Right ventricle myocardium inferior (tissue), 1 donor: Measurements from ENCODE around the gene RAMP3. TPM values are rescaled to one million over a fixed set of nuclear protein-coding genes. Genes with fewer than 3 reads are reported as not detected.
"Not testable (repeated sequence)": the region's sequence is repeated elsewhere in the genome, so short reads cannot be mapped to it uniquely, and the experiment has no call there.

ENCODE experiments used
- ATAC-seq: fragments of 200-7000 bp; cut with Tn5 transposase; one replicate; pipeline ENCODE4 v1.9.1; 2020; ENCODE audit warnings: mild to moderate bottlenecking, moderate library complexity
- DNase-seq: peaks from one replicate; pipeline ENCODE4 v3.0.0; 2021; ENCODE audit errors: missing footprints
- intact Hi-C: fragments of 100-400 bp; cut with DNase I; formaldehyde crosslinking; loops from one replicate; pipeline ENCODE4 v1.11.0; 2022
- total RNA-seq: library from RNA; stranded (reverse); fragmentation: NEBNext Ultra II Directional; extraction: Animal tissue kit (Norgen Biotek cat#: 25700); gene quantifications from one replicate; pipeline ENCODE4 v1.2.1, GENCODE V29; 2021
- donor health status: DM: no; HTN: yes; CAD: no; lungs with severe emphysema.

Gene RAMP3
- total RNA-seq, 1 donor from 2014 or later, result 33.8 TPM

DNA sequence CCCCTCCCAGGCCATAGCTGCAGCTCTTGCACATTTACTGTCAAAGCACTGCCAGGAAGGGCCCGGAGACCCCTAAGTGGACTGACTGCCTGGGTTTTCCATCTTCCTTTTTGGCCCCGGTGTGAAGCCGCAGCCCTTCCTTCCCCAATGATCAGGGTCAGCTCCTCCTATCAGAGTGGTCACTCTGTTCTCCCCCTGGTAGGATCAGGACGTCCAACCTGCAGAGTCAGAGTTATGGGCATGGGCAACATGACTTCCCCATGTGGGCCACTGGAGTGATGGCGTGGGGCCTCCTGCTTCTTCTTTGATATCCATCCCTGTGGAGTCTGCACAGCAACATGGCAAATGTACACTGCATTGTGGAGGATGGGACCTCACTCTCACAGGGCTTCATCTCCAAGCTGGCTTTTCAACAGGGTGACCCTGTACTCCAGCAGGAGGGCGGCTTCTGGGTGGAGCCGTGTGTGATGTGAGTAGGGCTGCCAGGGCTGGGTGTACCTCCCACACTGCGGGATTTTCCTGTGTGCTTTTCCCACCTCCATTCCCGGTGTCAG is 6.4 kb upstream of the RAMP3 start:
- intact Hi-C loops, result no loop called here
- no peak for DNase-seq
- no peak for ATAC-seq

DNA sequence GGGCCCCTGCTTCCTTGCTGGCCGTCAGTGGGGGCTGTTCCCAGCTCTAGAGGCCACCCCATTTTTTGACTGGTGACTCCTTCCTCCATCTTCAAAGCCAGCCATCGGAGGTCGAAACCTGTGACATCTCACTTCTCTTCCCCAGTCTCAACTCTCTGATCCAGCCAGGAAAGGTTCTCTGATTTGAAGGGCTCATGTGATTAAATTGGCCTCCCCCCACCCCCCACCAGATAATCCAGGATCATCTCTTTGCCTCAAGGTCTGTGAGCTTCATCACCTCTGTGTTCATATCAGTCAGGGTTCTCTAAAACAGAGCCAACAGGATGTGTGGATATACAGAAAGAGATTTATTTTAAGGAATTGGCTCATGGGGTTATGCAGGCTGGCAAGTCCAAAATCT is 5.6 kb upstream of the RAMP3 start:
- DNase-seq (no peak), ATAC-seq (no peak)
- intact Hi-C loops, result no loop called here

DNA sequence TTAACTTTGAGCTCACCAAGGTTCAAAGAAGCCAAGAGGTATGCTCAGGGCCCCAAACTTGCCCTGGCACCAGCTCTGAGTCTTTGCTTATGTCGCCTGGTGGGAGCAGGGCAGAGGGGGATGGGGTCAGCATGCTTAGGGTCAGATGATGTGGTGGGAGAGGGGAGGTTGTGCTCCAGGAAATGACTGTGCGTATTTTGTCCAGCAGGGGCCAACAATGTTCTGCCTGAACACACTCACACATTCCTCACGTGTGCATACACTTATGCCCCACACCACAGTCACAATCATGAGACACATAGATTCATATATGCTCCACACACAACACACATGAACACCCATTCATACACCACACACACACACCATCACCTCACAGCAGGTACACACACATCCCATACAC is 4.4 kb upstream of the RAMP3 start:
- intact Hi-C loops, result no loop called here
- DNase-seq (no peak), ATAC-seq (no peak)

DNA sequence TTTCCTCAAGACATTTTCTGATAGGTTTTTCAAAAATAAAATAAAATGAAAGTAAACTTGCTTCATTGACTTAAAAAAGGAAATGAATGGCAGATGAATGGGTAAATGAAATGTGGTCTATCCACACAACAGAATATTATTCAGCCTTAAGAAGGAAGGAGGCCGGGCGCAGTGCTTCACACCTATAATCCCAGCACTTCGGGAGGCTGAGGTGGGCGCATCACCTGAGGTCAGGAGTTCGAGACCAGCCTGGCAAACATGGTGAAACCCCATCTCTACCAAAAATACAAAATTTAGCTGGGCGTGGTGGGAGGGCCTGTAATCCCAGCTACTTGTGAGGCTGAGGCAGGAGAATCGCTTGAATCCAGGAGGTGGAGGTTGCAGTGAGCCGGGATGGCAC is 3.7 kb upstream of the RAMP3 start:
- ATAC-seq, result not testable (repeated sequence)

GRCh38 chr7:45155357-45155900 is 2.2 kb upstream of the RAMP3 start:
- intact Hi-C loops, result loop anchor here (2.0 kb wide), 1 partner anchor 699 kb away; no protein-coding TSS in a partner anchor
- DNase-seq, result no peak
- ATAC-seq, result no peak

More for the DNA sequence above, 3.7 kb upstream of the RAMP3 start:
- intact Hi-C loops, result loop anchor here (2.0 kb wide), 1 partner anchor 701 kb away; no protein-coding TSS in a partner anchor
- DNase-seq, result not testable (repeated sequence)

DNA sequence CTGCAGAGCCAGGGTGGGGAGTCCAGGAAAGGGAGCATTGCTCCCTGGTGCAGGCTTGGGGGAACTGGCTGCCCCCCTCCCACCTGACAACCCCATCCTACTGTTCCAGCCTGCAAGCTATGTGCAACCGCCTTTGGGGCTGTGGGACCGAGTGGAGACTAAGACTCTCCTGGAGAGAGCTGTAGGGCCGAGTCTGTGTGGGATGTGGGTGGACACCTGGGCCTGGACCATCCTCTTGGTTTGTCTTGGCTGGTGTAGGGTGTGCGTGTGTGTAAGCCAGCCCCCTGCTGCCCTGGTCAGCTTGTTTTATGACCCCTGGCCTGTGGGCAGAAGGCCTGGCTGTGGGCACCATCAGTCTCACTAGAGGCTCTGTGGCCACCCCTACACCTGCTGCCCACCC is 1.6 kb upstream of the RAMP3 start:
- ATAC-seq, result no peak
- DNase-seq, result no peak
- intact Hi-C loops, result loop anchor here (1.0 to 2.0 kb wide), 2 partner anchors 103 to 699 kb away; no protein-coding TSS in a partner anchor

DNA sequence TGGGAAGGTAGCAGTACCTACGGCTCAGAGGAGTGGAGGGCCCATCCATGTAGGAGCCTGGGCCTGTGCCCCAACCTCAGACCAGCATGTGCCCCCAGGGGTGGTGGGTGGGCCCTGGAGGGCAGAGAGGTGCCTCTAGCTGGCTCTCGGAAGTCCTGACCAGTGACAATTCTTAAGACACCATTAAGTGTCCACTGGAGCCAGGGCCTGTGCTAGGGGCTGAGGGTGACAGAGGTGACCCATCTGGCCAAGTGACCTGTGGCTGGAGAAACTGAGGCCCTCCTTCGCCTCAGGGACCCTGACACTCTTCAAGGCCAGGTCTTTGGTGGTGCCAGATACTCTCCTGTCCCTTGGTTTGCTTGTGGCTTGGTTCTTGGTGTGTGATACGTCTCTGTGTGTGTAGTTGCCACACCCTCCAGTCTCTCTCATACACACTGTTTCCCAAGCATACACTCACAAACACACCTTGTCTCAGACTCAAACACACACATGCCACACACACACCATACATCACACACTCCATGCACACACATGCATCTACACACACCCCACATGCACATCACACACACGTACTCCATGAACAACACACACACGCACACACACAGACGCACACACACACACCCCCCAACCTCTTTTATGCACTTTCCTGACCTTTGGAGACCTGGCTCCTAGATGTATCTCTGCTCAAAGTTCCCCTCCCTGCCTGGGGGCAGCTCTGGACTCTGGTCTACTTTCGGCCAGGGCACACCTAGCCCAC is 897 bp upstream of the RAMP3 start:
- DNase-seq (no peak), ATAC-seq (no peak)
- intact Hi-C loops, result loop anchor here (1.0 kb wide), 1 partner anchor 103 kb away; no protein-coding TSS in a partner anchor

GRCh38 chr7:45157286-45157652 is 322 bp upstream of the RAMP3 start:
- intact Hi-C loops, result no loop called here
- no peak for DNase-seq
- ATAC-seq, result no peak

- ATAC-seq (no peak), DNase-seq (no peak)
- intact Hi-C loops, result loop anchor here (2.0 kb wide), 1 partner anchor 52 kb away; no protein-coding TSS in a partner anchor
These were observed 880 bp downstream of the RAMP3 start for GRCh38 chr7:45158471-45158870.

DNA sequence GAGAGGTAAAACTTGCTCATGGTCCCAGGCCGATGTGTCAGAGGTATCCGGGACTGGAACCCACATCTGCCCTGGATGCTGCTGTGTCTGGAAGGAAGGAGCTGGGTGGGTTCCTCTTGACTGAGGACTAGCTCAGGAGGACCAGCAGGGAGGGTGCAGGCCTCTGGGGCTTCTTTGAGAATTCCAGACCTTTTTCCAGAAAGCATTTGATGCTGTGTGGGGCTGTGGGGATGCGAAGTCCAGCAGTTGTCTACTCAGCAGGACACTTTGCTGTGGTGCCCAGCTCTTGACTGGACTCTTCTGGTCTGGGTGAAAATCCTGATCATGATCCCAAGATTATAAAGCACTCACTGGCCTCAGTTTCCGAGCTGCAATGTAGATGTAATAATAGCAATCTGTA is 1.7 kb downstream of the RAMP3 start:
- ATAC-seq (no peak), DNase-seq (no peak)
- intact Hi-C loops, result loop anchor here (2.0 kb wide), 1 partner anchor 52 kb away; no protein-coding TSS in a partner anchor

GRCh38 chr7:45160417-45160881 is 2.9 kb downstream of the RAMP3 start:
- intact Hi-C loops, result no loop called here
- DNase-seq (no peak), ATAC-seq (no peak)

- DNase-seq (no peak), ATAC-seq (no peak)
- intact Hi-C loops, result no loop called here
These were observed 3.5 kb downstream of the RAMP3 start for GRCh38 chr7:45161138-45161537.

GRCh38 chr7:45161842-45162241 is 4.3 kb downstream of the RAMP3 start:
- intact Hi-C loops, result no loop called here
- DNase-seq, result no peak

GRCh38 chr7:45162311-45162845 is 4.8 kb downstream of the RAMP3 start:
- intact Hi-C loops, result no loop called here
- ATAC-seq, result no peak
- no peak for DNase-seq

More at GRCh38 chr7:45161842-45162241, 4.3 kb downstream of the RAMP3 start:
- no peak for ATAC-seq

DNA sequence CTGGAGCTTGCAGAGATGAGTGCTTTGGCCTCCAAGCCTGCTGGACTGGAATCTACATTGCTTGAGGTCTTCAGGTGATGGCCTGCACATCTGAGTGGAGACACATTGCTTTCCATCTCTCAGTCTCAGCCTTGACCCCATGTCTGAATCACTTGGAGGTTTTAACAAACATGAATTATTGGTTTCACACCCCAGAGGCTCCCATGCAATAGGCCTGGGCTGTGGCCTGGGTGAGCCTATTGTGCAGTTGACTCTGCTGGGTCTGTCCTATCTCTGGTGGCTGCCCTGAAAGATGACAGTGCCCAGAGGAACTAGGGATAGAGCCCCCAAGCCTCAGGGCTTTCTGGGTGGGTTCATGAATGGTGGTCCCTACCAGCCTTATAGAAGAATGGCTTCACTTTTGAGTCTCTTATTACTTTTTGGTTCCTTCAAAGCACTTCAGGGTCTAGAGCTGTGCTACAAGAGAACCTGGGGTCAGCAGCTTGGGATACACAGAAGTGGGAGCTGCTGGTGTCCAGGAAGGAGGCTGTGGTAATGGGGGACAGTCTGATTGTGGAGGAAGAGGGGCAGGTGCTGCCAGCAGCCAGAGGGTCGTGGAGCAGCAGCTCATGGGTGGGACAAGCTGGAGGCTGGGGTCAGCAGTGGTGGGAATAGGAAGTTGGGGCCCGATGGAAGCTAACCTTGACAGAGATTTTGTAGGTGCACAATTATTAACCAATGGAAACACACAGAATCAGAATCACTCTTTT is 5.5 kb downstream of the RAMP3 start:
- no peak for ATAC-seq
- intact Hi-C loops, result no loop called here
- no peak for DNase-seq

DNA sequence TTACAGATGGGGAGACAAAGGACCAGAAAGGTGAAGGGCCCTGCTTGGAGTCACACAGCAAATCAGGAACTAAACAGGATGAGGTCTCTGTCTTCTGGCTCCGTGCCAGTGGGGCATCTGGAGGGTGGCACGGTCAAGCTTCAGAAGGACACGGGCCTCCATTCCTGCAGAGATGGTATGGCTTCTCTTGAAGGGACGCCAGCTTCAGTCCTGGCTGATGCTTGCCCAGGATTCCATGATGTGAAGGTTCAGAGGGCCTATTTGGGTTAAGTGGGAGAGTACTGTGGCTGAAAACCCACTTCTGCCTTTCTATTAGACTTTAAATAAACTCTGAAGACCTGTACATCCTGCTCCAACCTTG is 6.1 kb downstream of the RAMP3 start:
- intact Hi-C loops, result no loop called here
- ATAC-seq (no peak), DNase-seq (no peak)

- DNase-seq, intact Hi-C loops, ATAC-seq: not testable (repeated sequence)
These were observed 6.7 kb downstream of the RAMP3 start for GRCh38 chr7:45164271-45164670.

GRCh38 chr7:45165857-45166256 is 8.3 kb downstream of the RAMP3 start:
- intact Hi-C loops, result no loop called here
- ATAC-seq (no peak), DNase-seq (no peak)

DNA sequence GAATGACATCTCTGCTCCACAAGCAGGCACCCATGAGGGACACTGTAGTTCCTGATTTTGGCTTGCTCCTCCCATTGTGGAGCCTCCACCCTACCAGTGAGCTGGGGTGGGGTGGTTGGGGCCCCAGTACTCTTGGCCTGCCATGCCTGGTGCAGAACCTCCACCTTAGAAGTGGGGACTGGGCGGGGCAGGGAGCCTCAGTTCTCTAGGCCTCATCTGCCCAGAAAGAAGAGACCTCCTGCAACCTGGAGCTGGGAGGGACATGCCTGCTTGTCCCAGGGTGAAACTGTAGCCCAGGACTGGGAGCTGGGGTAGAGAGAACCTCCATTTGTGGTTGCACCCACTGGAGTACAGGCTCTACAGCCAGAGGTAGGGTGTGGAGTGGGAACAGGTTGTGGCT is 14.4 kb downstream of the RAMP3 start:
- intact Hi-C loops, result no loop called here
- no peak for ATAC-seq
- DNase-seq, result peak; percentile 22
